ENCODE measurements around the gene MED25. TPM values are rescaled to one million over a fixed set of nuclear protein-coding genes. Genes with fewer than 3 reads are reported as not detected.

Gene MED25
- total and polyA plus RNA-seq, 2 of the 8 experiments (the other 6 are each of a cell fraction or from before 2014, with no cell fraction given), result 21.6 to 71.4 TPM

GRCh38 chr19:49884760-49885159 lies 66.7 kb downstream of the MED25 start:
- peaks cover 21 to 59% (median 43%) of the 10 kb centered on the region in 4 experiments for H3K36me3 ChIP-seq (ENCODE audit: control insufficient read depth in 2 of 4, insufficient read depth in 4 of 4, low read length in 3 of 4)
- H2BK12ac ChIP-seq (ENCODE audit: low read depth, low read length), result no peak overlapping the region
- no peaks in the 10 kb centered on the region for H3K79me2 ChIP-seq (ENCODE audit: control insufficient read depth in 1 of 2, insufficient read depth in 2 of 2, low read length in 2 of 2)
- no peak overlapping the region for H2BK15ac ChIP-seq (ENCODE audit: low read length)
- H2AFZ ChIP-seq (ENCODE audit: low read length), result no peak overlapping the region
- no peak overlapping the region for H3K23ac ChIP-seq (ENCODE audit: insufficient read length)
- no peak for FAIRE-seq
- H2BK20ac ChIP-seq (ENCODE audit: low read length), result no peak overlapping the region
- H3K4me3 ChIP-seq (ENCODE audit: extremely low read depth in 1 of 4, insufficient read depth in 2 of 4, low read depth in 3 of 4, low read length in 4 of 4), result no peak overlapping the region
- no peak overlapping the region for H4K91ac ChIP-seq (replicated peaks; ENCODE audit: insufficient read length, low read length)
- DNase-seq (ENCODE audit: low read depth in 1 of 2, low spot score in 2 of 2), result no peak
- no peak overlapping the region for H2AK5ac ChIP-seq (ENCODE audit: low read depth, low read length)
- CTCF ChIA-PET (ENCODE audit: partially characterized antibody), result no interaction called here
- peaks cover 0 to 8% (median 6%) of the 10 kb centered on the region in 4 experiments; a peak in 4 of 7 replicates for H3K27me3 ChIP-seq (replicated peaks in 1 of 4; ENCODE audit: control insufficient read depth in 3 of 4, extremely low read depth in 1 of 4, insufficient read depth in 3 of 4, low read length in 3 of 4)
- peaks cover 0 to 1% (median under 1%) of the 10 kb centered on the region in 4 experiments; a peak in 4 of 7 replicates for H3K4me1 ChIP-seq (replicated peaks in 1 of 4; ENCODE audit: control insufficient read depth in 3 of 4, insufficient read depth in 4 of 4, low read length in 3 of 4)
- H3K14ac ChIP-seq (ENCODE audit: insufficient read length), result no peak overlapping the region
- H3K4ac ChIP-seq (replicated peaks; ENCODE audit: insufficient read length, low read depth, low read length), result no peak overlapping the region
- H3K18ac ChIP-seq (ENCODE audit: extremely low read depth, low read length), result no peak overlapping the region
- no peak overlapping the region for H4K8ac ChIP-seq (ENCODE audit: extremely low read depth, insufficient read depth, low read length)
- 91% methylated on average over 3 of the region's 3 CpGs; no CpG with 5 or more reads in 1 of the 2 experiments for WGBS, 2 experiments (ENCODE audit: extremely low coverage in 1 of 2, insufficient coverage in 1 of 2, insufficient read length in 1 of 2, insufficient replicate concordance in 2 of 2, low coverage in 1 of 2, low lambda C conversion rate in 2 of 2, missing lambda C conversion rate in 1 of 2)
- no peak overlapping the region for H4K5ac ChIP-seq (ENCODE audit: insufficient read length, low read depth, low read length)
- no peak overlapping the region for H3K27ac ChIP-seq (ENCODE audit: low read depth, low read length)
- no peaks in the 10 kb centered on the region for H3K23me2 ChIP-seq (ENCODE audit: low read depth, low read length)
- no peaks in the 10 kb centered on the region for H3K79me1 ChIP-seq (ENCODE audit: low read depth, low read length)
- no peak overlapping the region for H3K9ac ChIP-seq (replicated peaks in 1 of 4; ENCODE audit: extremely low read depth in 1 of 4, low read depth in 3 of 4, low read length in 3 of 4)
- H4K20me1 ChIP-seq (replicated peaks in 1 of 2; ENCODE audit: control insufficient read depth in 1 of 2, insufficient read depth in 2 of 2, low read length in 2 of 2), result peaks cover 10 to 19% of the 10 kb centered on the region in 2 experiments
- H3K4me2 ChIP-seq (ENCODE audit: insufficient read depth in 1 of 2, low read depth in 2 of 2, low read length in 2 of 2), result no peak overlapping the region
- POLR2A ChIA-PET (ENCODE audit: partially characterized antibody), result interaction anchor here (9.3 kb wide), 1 partner anchor 9 kb away, joined by 55 read pairs; the partner anchor contains the start of genes AKT1S1 and TBC1D17
- H2BK120ac ChIP-seq (replicated peaks; ENCODE audit: low read depth, low read length), result no peak overlapping the region
- no peak overlapping the region; the same call in 1 of the 2 replicates for H2BK5ac ChIP-seq (ENCODE audit: low read depth, low read length)
- H3K9me3 ChIP-seq (ENCODE audit: insufficient read depth in 2 of 2, low read depth in 1 of 2, low read length in 1 of 2), result peaks cover 0 to 9% of the 10 kb centered on the region in 2 experiments; a peak in 3 of 4 replicates
- no peak overlapping the region for H3K56ac ChIP-seq (replicated peaks; ENCODE audit: insufficient read length, low read depth, low read length)
- TF ChIP-seq FOSL1 (IDR thresholded peaks at IDR 0.05; ENCODE audit: insufficient read depth, low read depth, low read length) (no peak), CTBP2 (IDR thresholded peaks at IDR 0.05; ENCODE audit: borderline replicate concordance, insufficient read depth, insufficient read length, low read length) (no peak), CHD1 (IDR thresholded peaks at IDR 0.05; ENCODE audit: low read depth, low read length) (no peak), SIX5 (IDR thresholded peaks at IDR 0.05; ENCODE audit: low read depth, low read length) (no peak), SP4 (IDR thresholded peaks at IDR 0.05; ENCODE audit: low read length) (no peak), GABPA (IDR thresholded peaks at IDR 0.05; ENCODE audit: borderline replicate concordance, insufficient read depth, low read length) (no peak), E2F6 (IDR thresholded peaks at IDR 0.05) (no peak), KDM1A (IDR thresholded peaks at IDR 0.05; ENCODE audit: borderline replicate concordance, low read length) (no peak), EP300 (IDR thresholded peaks at IDR 0.05; ENCODE audit: borderline replicate concordance in 1 of 2, low read depth in 2 of 2, low read length in 2 of 2) (no peak), RNF2 (IDR thresholded peaks at IDR 0.05; ENCODE audit: borderline replicate concordance, low read depth, low read length, missing control alignments, poor library complexity, severe bottlenecking) (no peak), CHD2 (IDR thresholded peaks at IDR 0.05; ENCODE audit: low read length) (no peak), GTF2F1 (IDR thresholded peaks at IDR 0.05; ENCODE audit: borderline replicate concordance, low read depth, low read length) (no peak), TBP (IDR thresholded peaks at IDR 0.05; ENCODE audit: low read depth, low read length) (no peak)
